ENCODE data around the gene DNAJC5.
A peak's percentile ranks its signal among the peaks of the same experiment; 100 is the strongest.
"Not testable (repeated sequence)": the region's sequence is repeated elsewhere in the genome, so short reads cannot be mapped to it uniquely, and the experiment has no call there.

Gene DNAJC5

GRCh38 chr20:63894358-63895201 is at the start of gene DNAJC5:
Gene DNAJC5, plus strand, starts transcription at chr20:63895126. Its CDS starts 33,220 bp downstream, at chr20:63928346.
- DNase-seq (ENCODE audit: low read depth, low spot score): no peak
- H3K27ac ChIP-seq: peak within 1 kb of the TSS; percentile 96

GRCh38 chr20:63846128-63846771 is 48.7 kb upstream of the DNAJC5 start:
- no peak overlapping the region for H3K27ac ChIP-seq
- DNase-seq (ENCODE audit: low read depth, low spot score): no peak

- no peak for DNase-seq (ENCODE audit: low read depth, low spot score)
These were observed 48.1 kb upstream of the DNAJC5 start for GRCh38 chr20:63846888-63847236.

GRCh38 chr20:63847237-63848002 is 47.5 kb upstream of the DNAJC5 start:
- H3K27ac ChIP-seq: no peak overlapping the region
- DNase-seq (ENCODE audit: low read depth, low spot score): no peak

More at GRCh38 chr20:63846888-63847236, 48.1 kb upstream of the DNAJC5 start:
- no peak overlapping the region for H3K27ac ChIP-seq

- no peak for DNase-seq (ENCODE audit: low read depth, low spot score)
- H3K27ac ChIP-seq: no peak overlapping the region
These were observed 46.7 kb upstream of the DNAJC5 start for GRCh38 chr20:63848003-63848911.

- no peak overlapping the region for H3K27ac ChIP-seq
- DNase-seq (ENCODE audit: low read depth, low spot score): no peak
These were observed 44.0 kb upstream of the DNAJC5 start for GRCh38 chr20:63850689-63851547.

GRCh38 chr20:63851548-63851943 is 43.4 kb upstream of the DNAJC5 start:
- not testable (repeated sequence) for DNase-seq (ENCODE audit: low read depth, low spot score)

GRCh38 chr20:63853733-63854068 is 41.2 kb upstream of the DNAJC5 start:
- DNase-seq (ENCODE audit: low read depth, low spot score); H3K27ac ChIP-seq: not testable (repeated sequence)

More at GRCh38 chr20:63851548-63851943, 43.4 kb upstream of the DNAJC5 start:
- H3K27ac ChIP-seq: not testable (repeated sequence)

GRCh38 chr20:63854069-63854765 is 40.7 kb upstream of the DNAJC5 start:
- no peak for DNase-seq (ENCODE audit: low read depth, low spot score)
- H3K27ac ChIP-seq: no peak overlapping the region

- DNase-seq (ENCODE audit: low read depth, low spot score): no peak
- no peak overlapping the region for H3K27ac ChIP-seq
These were observed 40.1 kb upstream of the DNAJC5 start for GRCh38 chr20:63854766-63855362.

GRCh38 chr20:63855363-63856097 is 39.4 kb upstream of the DNAJC5 start:
- DNase-seq (ENCODE audit: low read depth, low spot score): no peak
- H3K27ac ChIP-seq: no peak overlapping the region

- DNase-seq (ENCODE audit: low read depth, low spot score): no peak
- no peak overlapping the region for H3K27ac ChIP-seq
These were observed 38.8 kb upstream of the DNAJC5 start for GRCh38 chr20:63856098-63856511.

GRCh38 chr20:63857764-63858392 is 37.0 kb upstream of the DNAJC5 start:
- no peak overlapping the region for H3K27ac ChIP-seq
- DNase-seq (ENCODE audit: low read depth, low spot score): no peak

GRCh38 chr20:63858393-63859165 is 36.3 kb upstream of the DNAJC5 start:
- no peak for DNase-seq (ENCODE audit: low read depth, low spot score)
- H3K27ac ChIP-seq: no peak overlapping the region

GRCh38 chr20:63859166-63859699 is 35.7 kb upstream of the DNAJC5 start:
- no peak overlapping the region for H3K27ac ChIP-seq
- DNase-seq (ENCODE audit: low read depth, low spot score): no peak
